ENCODE data around the gene CDC42SE2.

Gene CDC42SE2

DNA sequence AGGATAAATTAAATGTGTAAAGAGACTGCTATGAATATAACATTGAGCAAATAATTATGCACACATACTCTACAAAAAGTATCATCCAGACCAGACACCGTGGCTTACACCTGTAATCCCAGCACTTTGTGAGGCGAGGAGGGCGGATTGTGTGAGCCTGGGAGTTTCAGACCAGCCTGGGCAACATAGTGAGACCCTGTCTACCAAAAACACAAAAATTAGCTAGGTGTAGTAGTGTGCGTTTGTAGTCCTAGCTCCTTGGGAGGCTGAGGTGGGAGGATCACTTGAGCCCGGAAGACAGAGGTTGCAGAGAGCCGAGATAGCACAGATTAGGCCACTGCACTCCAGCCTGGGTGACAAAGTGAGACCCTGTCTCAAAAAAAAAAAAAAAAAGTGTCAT is 2.4 kb upstream of the CDC42SE2 start:
- Histone ChIP-seq H3K9me3 (ENCODE audit: control insufficient read depth, low read length) (no peaks in the 10 kb centered on the region), H2AFZ (no peak overlapping the region), H3K4me1 (no peaks in the 10 kb centered on the region), H3K36me3 (ENCODE audit: control insufficient read depth, insufficient read depth, low read length) (no peaks in the 10 kb centered on the region), H3K9ac (no peak overlapping the region), H3K4me3 (ENCODE audit: low read depth, low read length) (no peak overlapping the region), H3K4me2 (ENCODE audit: low read length) (no peak overlapping the region), H3K27me3 (ENCODE audit: control insufficient read depth, insufficient read depth, low read length) (no peaks in the 10 kb centered on the region), H3K27ac (no peak overlapping the region), H3K79me2 (no peaks in the 10 kb centered on the region)
- TF ChIP-seq, protein P1, sequence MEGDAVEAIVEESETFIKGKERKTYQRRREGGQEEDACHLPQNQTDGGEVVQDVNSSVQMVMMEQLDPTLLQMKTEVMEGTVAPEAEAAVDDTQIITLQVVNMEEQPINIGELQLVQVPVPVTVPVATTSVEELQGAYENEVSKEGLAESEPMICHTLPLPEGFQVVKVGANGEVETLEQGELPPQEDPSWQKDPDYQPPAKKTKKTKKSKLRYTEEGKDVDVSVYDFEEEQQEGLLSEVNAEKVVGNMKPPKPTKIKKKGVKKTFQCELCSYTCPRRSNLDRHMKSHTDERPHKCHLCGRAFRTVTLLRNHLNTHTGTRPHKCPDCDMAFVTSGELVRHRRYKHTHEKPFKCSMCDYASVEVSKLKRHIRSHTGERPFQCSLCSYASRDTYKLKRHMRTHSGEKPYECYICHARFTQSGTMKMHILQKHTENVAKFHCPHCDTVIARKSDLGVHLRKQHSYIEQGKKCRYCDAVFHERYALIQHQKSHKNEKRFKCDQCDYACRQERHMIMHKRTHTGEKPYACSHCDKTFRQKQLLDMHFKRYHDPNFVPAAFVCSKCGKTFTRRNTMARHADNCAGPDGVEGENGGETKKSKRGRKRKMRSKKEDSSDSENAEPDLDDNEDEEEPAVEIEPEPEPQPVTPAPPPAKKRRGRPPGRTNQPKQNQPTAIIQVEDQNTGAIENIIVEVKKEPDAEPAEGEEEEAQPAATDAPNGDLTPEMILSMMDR (IDR thresholded peaks at IDR 0.05), result no peak

DNA sequence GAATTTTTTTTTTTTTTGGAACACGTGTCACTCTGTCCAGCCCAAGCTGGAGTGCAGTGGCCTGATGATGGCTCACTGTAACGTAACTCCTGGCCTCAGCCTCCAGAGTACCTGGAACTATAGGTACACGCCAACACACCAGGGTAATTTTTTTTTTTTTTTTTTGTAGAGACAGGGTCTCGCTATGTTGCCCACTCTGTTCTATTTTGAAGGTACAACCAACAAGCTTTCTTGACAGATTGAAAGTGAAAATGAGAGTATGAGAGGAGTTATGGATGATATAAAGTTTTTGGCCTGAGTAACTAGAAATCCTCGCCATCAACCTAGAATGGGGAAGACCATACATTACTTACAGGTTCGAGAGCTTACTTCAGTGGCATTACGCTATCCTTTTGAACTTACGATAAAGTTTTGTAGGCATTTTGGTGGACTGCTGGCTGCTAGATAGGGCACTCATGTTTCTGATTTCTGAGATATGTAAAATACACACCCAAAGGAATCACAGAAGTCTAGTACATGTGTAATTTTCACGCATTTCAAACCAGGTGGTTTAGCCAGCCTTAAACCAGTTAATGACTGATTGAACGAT is 806 bp upstream of the CDC42SE2 start:
- Histone ChIP-seq H3K9ac (no peak overlapping the region), H3K4me1 (no peaks in the 10 kb centered on the region), H3K9me3 (ENCODE audit: control insufficient read depth, low read length) (no peaks in the 10 kb centered on the region), H3K27ac (peak overlapping the region; percentile 67), H3K79me2 (peaks cover 6% of the 10 kb centered on the region), H3K4me3 (ENCODE audit: low read depth, low read length) (peak overlapping the region; percentile 77), H3K36me3 (ENCODE audit: control insufficient read depth, insufficient read depth, low read length) (no peaks in the 10 kb centered on the region), H3K27me3 (ENCODE audit: control insufficient read depth, insufficient read depth, low read length) (no peaks in the 10 kb centered on the region), H2AFZ (peak overlapping the region; percentile 84), H3K4me2 (ENCODE audit: low read length) (peak overlapping the region; percentile 90)
- TF ChIP-seq, protein P1 (IDR thresholded peaks at IDR 0.05), result no peak

DNA sequence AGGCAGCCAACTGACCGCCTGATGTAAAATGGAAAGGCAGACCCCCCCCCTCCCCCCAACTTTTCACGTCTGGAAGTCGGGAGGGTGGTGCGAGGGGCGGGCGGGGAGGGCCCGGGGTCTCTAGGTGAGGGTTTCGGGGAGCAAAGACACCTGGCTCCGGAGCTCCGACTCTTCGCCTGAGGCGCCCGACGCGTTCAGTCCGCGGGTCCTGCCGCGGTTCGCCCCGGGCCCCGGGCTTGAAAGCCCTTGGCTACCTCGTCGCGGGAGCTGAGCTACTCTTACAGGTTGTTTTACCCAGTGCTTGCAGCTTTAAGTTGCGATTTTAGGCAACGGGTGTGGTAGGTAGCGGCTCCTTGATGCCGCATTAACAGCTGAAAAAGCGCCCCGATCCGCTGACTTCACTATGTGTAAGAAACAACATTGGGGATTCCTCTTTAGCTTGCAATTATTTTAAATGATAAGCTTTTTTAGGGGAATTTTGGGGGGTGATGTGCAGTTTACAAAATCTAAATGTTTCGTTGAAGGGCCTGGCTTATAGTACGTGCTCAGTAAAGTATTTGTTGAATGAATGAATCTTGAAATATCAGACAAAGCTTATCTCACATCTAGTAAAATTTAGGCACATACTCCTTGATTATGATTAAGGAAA is 722 bp downstream of the CDC42SE2 start:
- Histone ChIP-seq H3K4me1 (no peaks in the 10 kb centered on the region), H3K27ac (peak overlapping the region; percentile 69), H2AFZ (peak overlapping the region; percentile 97), H3K9ac (no peak overlapping the region), H3K27me3 (ENCODE audit: control insufficient read depth, insufficient read depth, low read length) (no peaks in the 10 kb centered on the region), H3K9me3 (ENCODE audit: control insufficient read depth, low read length) (no peaks in the 10 kb centered on the region), H3K4me2 (ENCODE audit: low read length) (peak overlapping the region; percentile 90), H3K36me3 (ENCODE audit: control insufficient read depth, insufficient read depth, low read length) (no peaks in the 10 kb centered on the region), H3K79me2 (peaks cover 20% of the 10 kb centered on the region), H3K4me3 (ENCODE audit: low read depth, low read length) (peak overlapping the region; percentile 84)
- TF ChIP-seq, protein P1 (IDR thresholded peaks at IDR 0.05), result no peak

DNA sequence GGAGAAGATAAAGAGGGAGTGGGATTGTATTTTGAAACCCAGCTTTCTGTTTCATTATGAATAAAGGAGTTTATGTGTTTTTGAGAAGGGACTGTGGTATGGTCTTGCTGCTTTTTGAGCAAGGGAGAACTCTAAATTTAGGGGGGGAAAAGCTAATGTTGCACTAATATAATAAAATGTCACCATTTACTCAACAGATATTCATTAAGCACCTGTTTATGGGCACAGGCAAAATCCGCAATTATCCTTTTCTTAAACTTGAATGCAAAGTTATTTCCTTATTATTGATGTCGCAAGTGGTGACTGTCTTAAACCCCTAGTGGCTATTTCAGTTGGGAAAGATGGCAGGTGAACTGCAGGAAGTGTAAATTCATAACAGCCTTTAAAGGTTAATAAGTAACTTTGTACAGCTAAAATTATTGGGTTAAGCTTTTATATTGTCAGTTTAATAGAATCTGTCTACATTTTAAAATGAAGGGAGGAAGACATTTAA is 1.5 kb downstream of the CDC42SE2 start:
- Histone ChIP-seq H3K4me1 (no peaks in the 10 kb centered on the region), H3K27me3 (ENCODE audit: control insufficient read depth, insufficient read depth, low read length) (no peaks in the 10 kb centered on the region), H3K27ac (no peak overlapping the region), H3K4me3 (ENCODE audit: low read depth, low read length) (peak overlapping the region; percentile 84), H3K4me2 (ENCODE audit: low read length) (peak overlapping the region; percentile 90), H3K9me3 (ENCODE audit: control insufficient read depth, low read length) (no peaks in the 10 kb centered on the region), H3K36me3 (ENCODE audit: control insufficient read depth, insufficient read depth, low read length) (no peaks in the 10 kb centered on the region), H3K79me2 (peaks cover 23% of the 10 kb centered on the region), H3K9ac (no peak overlapping the region), H2AFZ (no peak overlapping the region)
- TF ChIP-seq, protein P1 (IDR thresholded peaks at IDR 0.05), result no peak
